ENCODE measurements around the gene TMEM243.

- TF ChIP-seq CTCF (IDR thresholded peaks at IDR 0.05) (no peak), FOXS1 (CRISPR knock-in tag; IDR thresholded peaks at IDR 0.05) (no peak), MAFK (IDR thresholded peaks at IDR 0.05; ENCODE audit: partially characterized antibody) (no peak), REST (IDR thresholded peaks at IDR 0.05) (no peak), MAX (IDR thresholded peaks at IDR 0.05) (no peak)
Measured at GRCh38 chr7:87188930-87189329, 30.6 kb downstream of the TMEM243 start.

All from A549 (cell line).